Measurements from ENCODE around the gene DOCK4. TPM values are rescaled to one million over a fixed set of nuclear protein-coding genes. Genes with fewer than 3 reads are reported as not detected.

DOCK4 gene
- total RNA-seq, 1 donor from 2014 or later, result 32.2 TPM

DNA sequence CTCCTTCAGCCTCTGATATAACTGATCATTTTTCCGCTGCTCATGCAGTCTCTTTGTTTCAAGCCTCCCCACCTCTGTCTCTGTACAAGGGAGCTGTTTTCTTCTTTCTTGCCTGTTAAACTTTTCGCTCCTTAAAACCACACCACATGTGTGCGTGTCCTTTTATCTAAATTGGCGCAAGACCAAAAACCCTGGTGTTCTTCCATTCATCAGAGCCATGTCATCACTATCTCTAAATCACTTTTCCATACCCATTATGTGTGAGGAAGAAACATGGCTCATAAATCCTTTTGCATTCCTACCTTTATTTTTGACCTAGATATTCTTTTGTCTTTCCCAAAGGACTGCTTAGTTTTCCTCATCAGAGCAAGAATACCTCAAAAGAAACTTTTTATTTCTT lies 404.9 kb downstream of the DOCK4 start:
- Histone ChIP-seq H3K27me3 (ENCODE audit: insufficient read depth, low read length) (no peaks in the 10 kb centered on the region), H3K27ac (ENCODE audit: low read depth, low read length) (no peak overlapping the region), H2AFZ (ENCODE audit: low read depth, low read length) (no peak overlapping the region), H3K4me2 (ENCODE audit: low read length) (no peak overlapping the region), H3K4me1 (ENCODE audit: insufficient read depth, low read length) (no peaks in the 10 kb centered on the region), H3K9ac (ENCODE audit: low read length) (no peak overlapping the region), H3K9me3 (ENCODE audit: insufficient read depth, low read depth, low read length) (peaks cover 16% of the 10 kb centered on the region), H3K4me3 (ENCODE audit: insufficient read depth, low read depth, low read length) (no peak overlapping the region), H3K36me3 (ENCODE audit: insufficient read depth, low read length) (no peaks in the 10 kb centered on the region), H3K79me2 (ENCODE audit: insufficient read depth, low read length) (no peaks in the 10 kb centered on the region), H4K20me1 (ENCODE audit: insufficient read depth, low read length) (no peaks in the 10 kb centered on the region)
- Mint-ChIP-seq H3K36me3 (ENCODE audit: low read depth, unreplicated experiment) (peaks cover 22% of the 10 kb centered on the region), H3K9me3 (ENCODE audit: unreplicated experiment) (peaks cover 28% of the 10 kb centered on the region), H3K4me3 (ENCODE audit: unreplicated experiment) (no peak overlapping the region), H3K27me3 (ENCODE audit: low read depth, unreplicated experiment) (no peaks in the 10 kb centered on the region), H3K4me1 (ENCODE audit: low read depth, unreplicated experiment) (peaks cover 14% of the 10 kb centered on the region), H3K27ac (ENCODE audit: unreplicated experiment) (no peak overlapping the region)
- DNase-seq (ENCODE audit: low read depth), result no peak
- no peak for FAIRE-seq
- TF ChIP-seq, protein P1, sequence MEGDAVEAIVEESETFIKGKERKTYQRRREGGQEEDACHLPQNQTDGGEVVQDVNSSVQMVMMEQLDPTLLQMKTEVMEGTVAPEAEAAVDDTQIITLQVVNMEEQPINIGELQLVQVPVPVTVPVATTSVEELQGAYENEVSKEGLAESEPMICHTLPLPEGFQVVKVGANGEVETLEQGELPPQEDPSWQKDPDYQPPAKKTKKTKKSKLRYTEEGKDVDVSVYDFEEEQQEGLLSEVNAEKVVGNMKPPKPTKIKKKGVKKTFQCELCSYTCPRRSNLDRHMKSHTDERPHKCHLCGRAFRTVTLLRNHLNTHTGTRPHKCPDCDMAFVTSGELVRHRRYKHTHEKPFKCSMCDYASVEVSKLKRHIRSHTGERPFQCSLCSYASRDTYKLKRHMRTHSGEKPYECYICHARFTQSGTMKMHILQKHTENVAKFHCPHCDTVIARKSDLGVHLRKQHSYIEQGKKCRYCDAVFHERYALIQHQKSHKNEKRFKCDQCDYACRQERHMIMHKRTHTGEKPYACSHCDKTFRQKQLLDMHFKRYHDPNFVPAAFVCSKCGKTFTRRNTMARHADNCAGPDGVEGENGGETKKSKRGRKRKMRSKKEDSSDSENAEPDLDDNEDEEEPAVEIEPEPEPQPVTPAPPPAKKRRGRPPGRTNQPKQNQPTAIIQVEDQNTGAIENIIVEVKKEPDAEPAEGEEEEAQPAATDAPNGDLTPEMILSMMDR (IDR thresholded peaks at IDR 0.05; ENCODE audit: insufficient read depth, low read depth, low read length), result no peak
- TF ChIP-seq EZH2 (IDR thresholded peaks at IDR 0.05; ENCODE audit: insufficient read depth, low read length), result no peak

DNA sequence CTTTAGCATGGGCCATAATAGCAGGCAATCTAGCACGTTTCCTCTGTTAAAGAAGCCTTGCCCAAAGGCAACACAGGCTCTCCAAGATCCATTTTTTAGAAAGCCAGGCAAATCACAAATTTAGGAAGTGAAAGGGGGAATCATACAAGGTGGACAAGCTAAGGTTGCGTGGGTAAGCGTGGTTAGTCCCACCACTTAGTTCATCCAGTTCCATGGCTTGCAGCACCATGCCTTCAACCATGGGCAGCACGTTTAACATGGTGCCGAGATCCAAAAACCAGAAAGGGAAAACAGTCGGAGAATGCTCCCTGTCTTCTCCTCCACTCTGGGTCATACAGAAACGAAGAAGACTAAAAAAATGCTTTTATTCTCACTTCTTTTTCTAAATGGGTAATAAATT lies 409.5 kb downstream of the DOCK4 start:
- Histone ChIP-seq H3K79me2 (ENCODE audit: insufficient read depth, low read length) (no peaks in the 10 kb centered on the region), H3K4me1 (ENCODE audit: insufficient read depth, low read length) (no peaks in the 10 kb centered on the region), H4K20me1 (ENCODE audit: insufficient read depth, low read length) (no peaks in the 10 kb centered on the region), H3K4me2 (ENCODE audit: low read length) (no peak overlapping the region), H3K27ac (ENCODE audit: low read depth, low read length) (no peak overlapping the region), H3K4me3 (ENCODE audit: insufficient read depth, low read depth, low read length) (no peak overlapping the region), H2AFZ (ENCODE audit: low read depth, low read length) (no peak overlapping the region), H3K27me3 (ENCODE audit: insufficient read depth, low read length) (no peaks in the 10 kb centered on the region), H3K9ac (ENCODE audit: low read length) (no peak overlapping the region), H3K9me3 (ENCODE audit: insufficient read depth, low read depth, low read length) (peaks cover 27% of the 10 kb centered on the region), H3K36me3 (ENCODE audit: insufficient read depth, low read length) (no peaks in the 10 kb centered on the region)
- peaks cover 55% of the 10 kb centered on the region for H3K36me3 Mint-ChIP-seq (ENCODE audit: low read depth, unreplicated experiment)
- no peak overlapping the region for H3K4me3 Mint-ChIP-seq (ENCODE audit: unreplicated experiment)
- no peak for TF ChIP-seq EZH2 (IDR thresholded peaks at IDR 0.05; ENCODE audit: insufficient read depth, low read length)
- TF ChIP-seq, protein P1 (IDR thresholded peaks at IDR 0.05; ENCODE audit: insufficient read depth, low read depth, low read length), result no peak
- H3K9me3 Mint-ChIP-seq (ENCODE audit: unreplicated experiment), result peaks cover 50% of the 10 kb centered on the region
- H3K27me3 Mint-ChIP-seq (ENCODE audit: low read depth, unreplicated experiment), result no peaks in the 10 kb centered on the region
- H3K4me1 Mint-ChIP-seq (ENCODE audit: low read depth, unreplicated experiment), result no peaks in the 10 kb centered on the region
- H3K27ac Mint-ChIP-seq (ENCODE audit: unreplicated experiment), result no peak overlapping the region
- FAIRE-seq (no peak), DNase-seq (ENCODE audit: low read depth) (peak; percentile 18)

DNA sequence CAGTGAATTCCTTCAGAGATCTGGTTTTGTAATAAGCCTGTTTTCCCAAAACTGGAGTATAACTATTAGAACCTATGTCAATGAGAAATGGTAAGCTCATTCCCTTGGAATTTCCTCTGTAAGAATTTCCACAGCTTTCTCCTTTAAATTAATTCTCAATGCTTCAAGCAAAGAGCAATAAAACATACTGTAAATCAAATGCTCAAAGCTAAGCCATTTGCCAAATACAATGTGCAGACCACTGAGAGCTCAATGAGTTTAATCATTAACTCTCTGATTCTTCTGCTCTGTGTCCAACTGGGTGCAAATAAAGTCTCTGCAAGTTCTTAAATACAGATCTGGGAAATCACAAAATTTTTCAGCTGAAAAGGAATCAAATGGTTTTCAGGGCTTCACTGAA lies 416.3 kb downstream of the DOCK4 start:
- no peaks in the 10 kb centered on the region for H3K79me2 ChIP-seq (ENCODE audit: insufficient read depth, low read length)
- H3K4me2 ChIP-seq (ENCODE audit: low read length), result no peak overlapping the region
- Mint-ChIP-seq H3K27ac (ENCODE audit: unreplicated experiment) (no peak overlapping the region), H3K9me3 (ENCODE audit: unreplicated experiment) (peaks cover 9% of the 10 kb centered on the region), H3K27me3 (ENCODE audit: low read depth, unreplicated experiment) (no peaks in the 10 kb centered on the region), H3K36me3 (ENCODE audit: low read depth, unreplicated experiment) (peaks cover 30% of the 10 kb centered on the region), H3K4me1 (ENCODE audit: low read depth, unreplicated experiment) (peaks cover 3% of the 10 kb centered on the region), H3K4me3 (ENCODE audit: unreplicated experiment) (no peak overlapping the region)
- no peaks in the 10 kb centered on the region for H3K36me3 ChIP-seq (ENCODE audit: insufficient read depth, low read length)
- H3K4me3 ChIP-seq (ENCODE audit: insufficient read depth, low read depth, low read length), result no peak overlapping the region
- no peak overlapping the region for H3K9ac ChIP-seq (ENCODE audit: low read length)
- no peak overlapping the region for H3K27ac ChIP-seq (ENCODE audit: low read depth, low read length)
- H4K20me1 ChIP-seq (ENCODE audit: insufficient read depth, low read length), result no peaks in the 10 kb centered on the region
- H3K9me3 ChIP-seq (ENCODE audit: insufficient read depth, low read depth, low read length), result no peaks in the 10 kb centered on the region
- no peak overlapping the region for H2AFZ ChIP-seq (ENCODE audit: low read depth, low read length)
- no peak for TF ChIP-seq EZH2 (IDR thresholded peaks at IDR 0.05; ENCODE audit: insufficient read depth, low read length)
- TF ChIP-seq, protein P1 (IDR thresholded peaks at IDR 0.05; ENCODE audit: insufficient read depth, low read depth, low read length), result no peak
- H3K4me1 ChIP-seq (ENCODE audit: insufficient read depth, low read length), result no peaks in the 10 kb centered on the region
- DNase-seq (ENCODE audit: low read depth) (peak; percentile 4), FAIRE-seq (no peak)
- H3K27me3 ChIP-seq (ENCODE audit: insufficient read depth, low read length), result no peaks in the 10 kb centered on the region
